ENCODE results near the gene ZNF536. TPM values are rescaled to one million over a fixed set of nuclear protein-coding genes. Genes with fewer than 3 reads are reported as not detected.

The ZNF536 gene
- total RNA-seq, 1 donor from 2014 or later: 9.2 TPM

GRCh38 chr19:30419568-30420180 lies 47.5 kb downstream of the ZNF536 start:
- no peak for TF ChIP-seq CTCF (conservative IDR thresholded peaks at IDR 0.05)
- Mint-ChIP-seq H3K36me3 (no peaks in the 10 kb centered on the region), H3K4me1 (ENCODE audit: unreplicated experiment) (peaks cover 8% of the 10 kb centered on the region), H3K27me3 (peaks cover 23% of the 10 kb centered on the region), H3K27ac (no peak overlapping the region), H3K9me3 (no peaks in the 10 kb centered on the region), H3K4me3 (no peak overlapping the region)
- no peak for DNase-seq (ENCODE audit: extremely low spot score, unreplicated experiment)

GRCh38 chr19:30420316-30420715 lies 48.1 kb downstream of the ZNF536 start:
- Mint-ChIP-seq H3K27ac (no peak overlapping the region), H3K9me3 (no peaks in the 10 kb centered on the region), H3K4me3 (no peak overlapping the region), H3K4me1 (ENCODE audit: unreplicated experiment) (peaks cover 8% of the 10 kb centered on the region), H3K27me3 (peaks cover 23% of the 10 kb centered on the region), H3K36me3 (no peaks in the 10 kb centered on the region)
- DNase-seq (ENCODE audit: extremely low spot score, unreplicated experiment): no peak
- no peak for TF ChIP-seq CTCF (conservative IDR thresholded peaks at IDR 0.05)

GRCh38 chr19:30420881-30421280 lies 48.7 kb downstream of the ZNF536 start:
- Mint-ChIP-seq H3K27ac (no peak overlapping the region), H3K36me3 (no peaks in the 10 kb centered on the region), H3K9me3 (no peaks in the 10 kb centered on the region), H3K4me3 (no peak overlapping the region), H3K4me1 (ENCODE audit: unreplicated experiment) (peaks cover 8% of the 10 kb centered on the region), H3K27me3 (peaks cover 20% of the 10 kb centered on the region)
- no peak for TF ChIP-seq CTCF (conservative IDR thresholded peaks at IDR 0.05)
- no peak for DNase-seq (ENCODE audit: extremely low spot score, unreplicated experiment)

GRCh38 chr19:30421571-30421970 lies 49.4 kb downstream of the ZNF536 start:
- TF ChIP-seq CTCF (conservative IDR thresholded peaks at IDR 0.05): no peak
- Mint-ChIP-seq H3K4me1 (ENCODE audit: unreplicated experiment) (peaks cover 8% of the 10 kb centered on the region), H3K9me3 (no peaks in the 10 kb centered on the region), H3K27me3 (peaks cover 21% of the 10 kb centered on the region), H3K27ac (no peak overlapping the region), H3K36me3 (no peaks in the 10 kb centered on the region), H3K4me3 (no peak overlapping the region)
- no peak for DNase-seq (ENCODE audit: extremely low spot score, unreplicated experiment)

- DNase-seq (ENCODE audit: extremely low spot score, unreplicated experiment): no peak
- no peak for TF ChIP-seq CTCF (conservative IDR thresholded peaks at IDR 0.05)
- Mint-ChIP-seq H3K27me3 (peaks cover 25% of the 10 kb centered on the region), H3K9me3 (no peaks in the 10 kb centered on the region), H3K27ac (no peak overlapping the region), H3K4me3 (no peak overlapping the region), H3K36me3 (no peaks in the 10 kb centered on the region), H3K4me1 (ENCODE audit: unreplicated experiment) (peaks cover 8% of the 10 kb centered on the region)
These were observed 51.3 kb downstream of the ZNF536 start for GRCh38 chr19:30423481-30423880.
